Measurements from ENCODE around the gene CXorf58. TPM values are rescaled to one million over a fixed set of nuclear protein-coding genes. Genes with fewer than 3 reads are reported as not detected.

The CXorf58 gene
- total RNA-seq: not detected in 2 replicates

GRCh38 chrX:23907498-23908218, at the start of gene CXorf58, which contains the start of gene APOO:
Gene CXorf58, plus strand, starts transcription at chrX:23908006. Its CDS starts 2,297 bp downstream, at chrX:23910303.
Gene APOO, minus strand, starts transcription at chrX:23907938. Its CDS starts 236 bp downstream, at chrX:23907702.

Other genes with a start within 250 kb of the CXorf58 start
- gene PRDX4, start 240.5 kb upstream of the CXorf58 start, total RNA-seq: 201 and 268 TPM in 2 replicates
- gene ACOT9, start 164.7 kb upstream of the CXorf58 start, total RNA-seq: 49.2 and 52.2 TPM in 2 replicates
- gene SAT1, start 124.8 kb upstream of the CXorf58 start, total RNA-seq: 32.6 and 47.4 TPM in 2 replicates
- 7.3 and 7.6 TPM in 2 replicates for gene APOO, start 68 bp upstream of the CXorf58 start, total RNA-seq
- gene KLHL15, start 119.2 kb downstream of the CXorf58 start, total RNA-seq: 7.0 and 8.8 TPM in 2 replicates
- 312 and 336 TPM in 2 replicates for gene EIF2S3, start 146.9 kb downstream of the CXorf58 start, total RNA-seq
- gene ZFX, start 241.7 kb downstream of the CXorf58 start, total RNA-seq: 48.1 and 63.3 TPM in 2 replicates

All from subcutaneous preadipocyte (primary cell).